CMK (cell line): Measurements from ENCODE around the gene WSCD1.

ENCODE experiments used
- DNase-seq: peaks from one replicate; pipeline ENCODE4 v3.0.0-alpha.2; 2010; ENCODE audit warnings: low read depth

The WSCD1 gene

GRCh38 chr17:6160911-6161855 is 91.0 kb downstream of the WSCD1 start:
- DNase-seq: no peak

DNA sequence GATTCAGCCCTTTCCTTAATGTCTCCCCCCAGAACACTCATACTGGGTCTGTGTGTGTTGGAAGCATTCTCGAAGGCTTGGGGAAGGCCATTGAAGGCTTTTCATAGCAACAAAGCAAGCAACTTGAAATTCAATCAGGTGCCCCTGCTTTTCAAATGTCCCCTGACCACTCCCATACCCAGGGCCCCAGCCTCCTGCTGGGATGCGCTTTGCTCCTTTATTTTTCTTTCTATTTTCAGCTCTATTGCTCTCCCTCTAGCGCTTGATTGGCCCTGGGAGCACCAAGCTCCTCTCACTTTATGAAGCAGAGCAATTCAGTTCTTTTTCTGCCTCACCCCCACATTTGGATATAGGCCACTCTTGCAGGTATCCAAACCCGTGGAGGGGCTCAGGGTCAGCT is 92.0 kb downstream of the WSCD1 start:
- no peak for DNase-seq

DNA sequence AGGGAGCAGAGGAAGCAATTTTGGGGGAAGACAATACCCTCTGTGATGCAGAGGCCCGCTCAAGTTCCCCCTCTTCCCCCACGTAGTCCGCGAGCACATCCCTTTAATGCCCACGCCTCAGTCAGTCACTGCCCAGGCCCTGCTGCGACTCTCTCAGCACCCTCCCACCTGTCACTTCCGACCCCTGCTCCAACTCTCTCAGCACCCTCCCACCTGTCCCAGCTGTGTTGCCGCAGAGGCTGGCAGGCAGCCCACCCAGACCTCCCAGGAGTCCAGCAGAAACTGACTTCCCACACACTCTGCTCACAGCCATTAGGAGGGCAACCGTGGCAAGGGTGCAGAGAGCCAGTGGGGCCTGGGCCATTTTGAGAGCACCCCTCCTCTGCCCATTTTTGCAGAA is 92.7 kb downstream of the WSCD1 start:
- no peak for DNase-seq

DNA sequence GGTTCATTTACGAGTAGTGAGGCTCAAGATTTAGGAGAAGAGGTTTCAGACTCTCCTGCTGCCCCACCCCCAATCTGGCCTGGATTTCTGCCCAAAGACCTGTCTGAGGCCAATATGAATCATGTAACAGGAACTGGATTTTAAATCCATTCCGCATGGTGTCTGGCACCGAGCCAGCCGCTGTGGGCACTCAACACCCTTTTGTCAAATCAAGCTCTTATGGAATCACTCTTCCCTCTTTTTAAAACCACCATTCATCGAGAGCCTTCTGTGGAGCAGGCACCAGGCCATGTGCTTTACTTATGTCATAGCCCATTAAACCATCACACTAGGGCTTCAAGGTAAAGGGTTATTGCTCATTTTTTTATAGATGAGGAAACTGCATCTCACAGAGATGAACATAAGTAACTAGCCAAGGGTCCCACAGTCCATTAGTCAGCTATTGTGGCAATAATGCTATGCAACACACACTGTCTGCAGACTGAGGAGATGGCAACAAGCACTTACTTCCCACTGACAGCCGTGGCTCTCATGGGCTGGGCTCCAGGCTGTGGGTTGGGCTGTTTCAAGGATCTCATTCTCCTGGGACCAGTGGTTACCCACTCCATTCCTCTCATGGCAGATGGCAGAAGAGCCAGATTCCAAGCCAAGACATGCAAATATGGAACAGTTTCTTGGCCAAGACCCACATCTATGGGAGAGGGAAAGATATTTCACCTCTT is 93.6 kb downstream of the WSCD1 start:
- no peak for DNase-seq

- no peak for DNase-seq
Observed at GRCh38 chr17:6164996-6165395, 94.8 kb downstream of the WSCD1 start.

DNA sequence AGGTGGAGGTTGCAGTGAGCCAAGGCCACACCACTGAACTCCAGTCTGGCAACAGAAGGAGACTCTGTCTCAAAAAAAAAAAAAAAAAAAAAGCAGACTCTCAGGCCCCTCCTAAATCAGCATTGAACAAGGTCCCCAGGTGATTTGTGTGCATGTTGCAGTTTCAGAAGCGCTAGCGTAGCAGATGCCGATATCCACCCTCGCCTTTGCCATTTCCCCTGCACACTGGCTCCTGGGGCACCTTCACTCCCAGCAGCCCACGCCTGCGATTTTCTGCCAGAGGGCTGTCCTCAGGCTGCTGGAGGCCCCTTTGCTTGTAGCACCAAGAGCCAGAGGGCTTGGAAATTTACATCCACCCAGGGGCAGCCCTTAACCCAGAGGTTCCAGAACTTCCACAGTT is 95.6 kb downstream of the WSCD1 start:
- DNase-seq: no peak

DNA sequence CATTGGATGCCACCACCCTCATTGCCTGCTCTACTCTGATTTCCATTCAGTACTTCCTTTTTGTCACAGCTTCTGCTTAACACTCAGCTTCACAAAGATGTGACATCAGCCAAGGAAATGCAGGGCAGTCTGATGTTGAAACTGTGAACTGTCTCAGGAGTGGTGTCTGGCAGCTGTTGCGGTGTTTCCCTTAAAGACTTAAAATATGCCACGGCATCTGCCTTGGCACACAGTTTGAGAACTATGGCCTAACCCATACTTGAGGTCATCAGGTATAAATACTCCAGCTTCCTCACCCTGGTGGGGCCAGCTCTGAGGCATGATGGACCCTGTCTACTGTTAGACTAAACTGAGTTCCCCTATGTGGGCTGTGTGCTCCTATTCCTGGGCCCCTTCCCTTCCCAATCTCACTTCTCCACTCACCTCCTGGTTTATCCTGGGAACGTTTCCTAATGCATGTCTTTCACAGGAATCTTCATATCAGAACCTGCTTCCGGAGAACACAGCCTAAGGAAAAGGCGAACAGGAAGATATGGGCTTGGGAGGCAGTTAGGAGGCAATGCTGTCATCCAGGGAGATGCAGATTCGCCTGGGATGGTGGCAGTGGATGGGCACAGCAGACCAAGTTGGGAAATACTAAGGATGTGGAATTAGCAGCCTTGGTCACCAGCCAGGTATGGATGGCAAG is 96.5 kb downstream of the WSCD1 start:
- DNase-seq: no peak

GRCh38 chr17:6168296-6168695 is 98.1 kb downstream of the WSCD1 start:
- DNase-seq: no peak

DNA sequence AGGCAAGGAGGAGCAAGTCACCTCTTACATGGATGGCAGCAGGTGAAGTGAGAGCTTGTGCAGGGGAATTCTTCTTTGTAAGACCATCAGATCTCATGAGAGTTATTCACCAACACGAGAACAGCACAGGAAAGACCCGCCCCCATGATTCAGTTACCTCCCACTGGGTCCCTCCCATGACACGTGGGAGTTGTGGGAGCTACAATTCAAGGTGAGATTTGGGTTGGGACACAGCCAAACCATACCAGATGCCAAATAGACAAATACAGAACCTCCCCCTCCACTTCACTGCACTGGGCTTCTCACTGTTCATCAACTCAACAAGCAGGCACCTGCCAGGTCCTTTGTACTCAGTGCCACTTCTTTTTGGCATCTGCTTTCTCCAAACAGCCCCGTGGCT is 100.2 kb downstream of the WSCD1 start:
- DNase-seq: no peak

- DNase-seq: no peak
Observed at GRCh38 chr17:6172642-6173330, 102.6 kb downstream of the WSCD1 start.

DNA sequence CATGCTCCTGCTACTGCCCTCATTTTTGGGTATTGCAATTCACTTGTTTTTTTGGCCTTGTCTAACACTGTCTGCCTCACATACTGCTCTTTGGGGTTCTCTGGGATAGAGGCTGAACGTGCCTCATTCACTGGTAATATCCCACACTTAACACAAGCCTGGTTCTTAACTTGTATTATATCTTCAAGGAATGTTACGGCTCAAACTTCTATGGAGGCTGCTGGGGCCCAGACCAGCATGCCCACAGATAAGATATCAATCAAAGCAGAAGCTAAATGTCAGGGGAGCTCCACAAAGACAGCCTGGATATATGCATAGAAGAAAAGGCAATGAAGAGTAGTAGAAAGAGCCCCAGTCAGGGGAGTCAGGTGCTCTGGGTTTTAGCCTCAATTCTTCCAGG is 103.5 kb downstream of the WSCD1 start:
- no peak for DNase-seq
